Sigmoid colon (tissue), 4 donors: Measurements from ENCODE around the gene DNAH7.

Experiments
- CTCF ChIP-seq, 4 experiments: fragments of 450-650 bp in 3 of 4; fragments of 200-600 bp in 1 of 4; IDR thresholded peaks; one replicate each; pipeline ENCODE4 v1.5.1; 2016 to 2019; ENCODE audit warnings: antibody characterized with exemption in 4 of 4, mild to moderate bottlenecking in 3 of 4, moderate library complexity in 2 of 4
- EP300 ChIP-seq, 4 donors: sonication (generic); formaldehyde crosslinking; IDR thresholded peaks; one replicate each; pipeline ENCODE4 v1.6.1; 2017; ENCODE audit warnings: antibody characterized with exemption in 4 of 4
- POLR2A ChIP-seq, 2 donors: fragments of 450-650 bp; IDR thresholded peaks; one replicate each; pipeline ENCODE4 v1.6.1; 2016; ENCODE audit warnings: antibody characterized with exemption in 2 of 2, mild to moderate bottlenecking in 2 of 2, moderate library complexity in 2 of 2

GRCh38 chr2:195945056-195945455 is 123.6 kb downstream of the DNAH7 start:
- TF ChIP-seq CTCF (IDR thresholded peaks at IDR 0.05): no peak
- TF ChIP-seq EP300 (IDR thresholded peaks at IDR 0.05): no peak
- no peak for TF ChIP-seq POLR2A (IDR thresholded peaks at IDR 0.05)
